ENCODE results near the gene CDK19. TPM values are rescaled to one million over a fixed set of nuclear protein-coding genes. Genes with fewer than 3 reads are reported as not detected.

The CDK19 gene
- total RNA-seq, 1 experiment from 2014 or later = 7.0 TPM

DNA sequence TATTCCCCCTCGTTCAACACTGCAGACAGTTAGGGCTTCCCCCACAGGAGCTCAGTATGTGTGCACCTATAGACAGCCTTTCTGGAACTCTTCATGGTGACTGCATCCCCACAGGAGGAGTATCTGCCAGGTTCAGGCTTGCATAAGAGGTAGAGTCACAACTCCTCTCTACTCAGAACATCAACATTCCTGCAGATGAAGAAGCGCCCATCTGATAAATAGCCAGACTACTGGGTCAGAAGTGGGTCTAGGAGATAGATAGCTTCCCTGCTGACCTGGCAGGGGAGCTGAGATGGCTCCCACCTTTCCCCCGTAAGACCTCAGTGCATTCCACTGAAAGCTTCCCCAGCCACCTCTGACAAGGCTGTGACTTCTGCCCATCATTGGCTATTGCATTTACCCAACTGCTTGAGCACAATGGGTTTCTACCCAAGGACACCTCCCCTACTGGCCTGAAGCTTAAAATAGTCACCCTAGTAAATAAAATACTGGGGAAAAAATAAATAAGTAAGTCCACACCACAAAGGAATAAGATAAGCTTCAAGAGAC is 125.1 kb downstream of the CDK19 start:
- H4K20me1 ChIP-seq (ENCODE audit: control insufficient read depth, insufficient read depth, insufficient read length) = no peaks in the 10 kb centered on the region
- peak overlapping the region in 1 of 3 experiments; percentile 50; a peak in 1 of 7 replicates for H3K27ac Mint-ChIP-seq
- H3K9me3 ChIP-seq (ENCODE audit: control insufficient read depth, low read depth, low read length) = no peaks in the 10 kb centered on the region
- no peak overlapping the region for H3K4me2 ChIP-seq (ENCODE audit: insufficient read depth, insufficient read length, low read length)
- H4K8ac ChIP-seq (replicated peaks; ENCODE audit: insufficient read length, low read depth, low read length) = no peak overlapping the region
- H2BK120ac ChIP-seq (ENCODE audit: low read depth, low read length, poor library complexity, severe bottlenecking) = no peak overlapping the region
- no peak overlapping the region for H3K23ac ChIP-seq (ENCODE audit: insufficient read length, low read depth, low read length)
- H3K27me3 ChIP-seq (ENCODE audit: insufficient read depth, low read length) = no peaks in the 10 kb centered on the region
- no peak overlapping the region for H2BK5ac ChIP-seq (ENCODE audit: insufficient read length, low read length)
- no peaks in the 10 kb centered on the region for H3K79me1 ChIP-seq (ENCODE audit: insufficient read depth, low read depth, low read length, poor library complexity, severe bottlenecking)
- no peak overlapping the region for H2BK20ac ChIP-seq (ENCODE audit: low read depth, low read length, poor library complexity, severe bottlenecking)
- H3K23me2 ChIP-seq (ENCODE audit: insufficient read length, low read depth, low read length, poor library complexity, severe bottlenecking) = no peaks in the 10 kb centered on the region
- H2BK12ac ChIP-seq (ENCODE audit: insufficient read length, low read depth, low read length) = no peak overlapping the region
- no peaks in the 10 kb centered on the region; the same call in 1 of the 2 replicates for H3K79me2 ChIP-seq (ENCODE audit: insufficient read depth, low read length)
- H3K4ac ChIP-seq (ENCODE audit: low read depth, low read length) = no peak overlapping the region
- no peak overlapping the region for H2AK5ac ChIP-seq (ENCODE audit: insufficient read length, low read length)
- H3T11ph ChIP-seq (ENCODE audit: low read length) = no peak overlapping the region
- no peak overlapping the region for H4K5ac ChIP-seq (ENCODE audit: insufficient read length, low read depth, low read length)
- H3K27me3 Mint-ChIP-seq (ENCODE audit: low read depth) = no peaks in the 10 kb centered on the region
- no peak overlapping the region for H3K4me3 Mint-ChIP-seq
- no peak overlapping the region for H2BK15ac ChIP-seq (ENCODE audit: low read depth, low read length)
- no peaks in the 10 kb centered on the region for H3K4me1 ChIP-seq (ENCODE audit: insufficient read depth, low read length)
- no peak overlapping the region for H3K27ac ChIP-seq (ENCODE audit: insufficient read length, low read depth, low read length)
- H3K36me3 Mint-ChIP-seq (ENCODE audit: insufficient read depth in 1 of 3, low read depth in 3 of 3) = 0 out of 7 replicates have a peak, but pooled peaks cover 0 to 4% (median 0%) of the 10 kb centered on the region in 3 experiments
- WGBS (ENCODE audit: extremely low coverage, insufficient read length, low lambda C conversion rate) = no CpG with 5 or more reads among the region's 3 CpGs
- no peak overlapping the region for H4K91ac ChIP-seq (ENCODE audit: insufficient read length, low read depth, low read length)
- peaks cover 26 to 36% of the 10 kb centered on the region in 2 experiments for H3K4me1 Mint-ChIP-seq
- no peak overlapping the region for H3K9ac ChIP-seq (ENCODE audit: extremely low read depth, insufficient read length, low read length)
- H3K14ac ChIP-seq (ENCODE audit: insufficient read depth, low read length) = no peak overlapping the region
- H3K18ac ChIP-seq (ENCODE audit: insufficient read length, low read depth, low read length) = no peak overlapping the region
- no peak overlapping the region for H3K56ac ChIP-seq (ENCODE audit: insufficient read length, low read depth, low read length)
- no peak for DNase-seq
- H2AFZ ChIP-seq (ENCODE audit: low read length) = no peak overlapping the region
- H3K9me3 Mint-ChIP-seq = no peaks in the 10 kb centered on the region; a peak in 1 of 5 replicates
- TF ChIP-seq, protein P1, sequence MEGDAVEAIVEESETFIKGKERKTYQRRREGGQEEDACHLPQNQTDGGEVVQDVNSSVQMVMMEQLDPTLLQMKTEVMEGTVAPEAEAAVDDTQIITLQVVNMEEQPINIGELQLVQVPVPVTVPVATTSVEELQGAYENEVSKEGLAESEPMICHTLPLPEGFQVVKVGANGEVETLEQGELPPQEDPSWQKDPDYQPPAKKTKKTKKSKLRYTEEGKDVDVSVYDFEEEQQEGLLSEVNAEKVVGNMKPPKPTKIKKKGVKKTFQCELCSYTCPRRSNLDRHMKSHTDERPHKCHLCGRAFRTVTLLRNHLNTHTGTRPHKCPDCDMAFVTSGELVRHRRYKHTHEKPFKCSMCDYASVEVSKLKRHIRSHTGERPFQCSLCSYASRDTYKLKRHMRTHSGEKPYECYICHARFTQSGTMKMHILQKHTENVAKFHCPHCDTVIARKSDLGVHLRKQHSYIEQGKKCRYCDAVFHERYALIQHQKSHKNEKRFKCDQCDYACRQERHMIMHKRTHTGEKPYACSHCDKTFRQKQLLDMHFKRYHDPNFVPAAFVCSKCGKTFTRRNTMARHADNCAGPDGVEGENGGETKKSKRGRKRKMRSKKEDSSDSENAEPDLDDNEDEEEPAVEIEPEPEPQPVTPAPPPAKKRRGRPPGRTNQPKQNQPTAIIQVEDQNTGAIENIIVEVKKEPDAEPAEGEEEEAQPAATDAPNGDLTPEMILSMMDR (conservative IDR thresholded peaks at IDR 0.05) = no peak

All from H9 (cell line).